ENCODE results near the gene RNF13. TPM values are rescaled to one million over a fixed set of nuclear protein-coding genes. Genes with fewer than 3 reads are reported as not detected.
"Not testable (repeated sequence)": the region's sequence is repeated elsewhere in the genome, so short reads cannot be mapped to it uniquely, and the experiment has no call there.

The RNF13 gene
- total RNA-seq, 1 experiment from 2014 or later = 108 TPM

DNA sequence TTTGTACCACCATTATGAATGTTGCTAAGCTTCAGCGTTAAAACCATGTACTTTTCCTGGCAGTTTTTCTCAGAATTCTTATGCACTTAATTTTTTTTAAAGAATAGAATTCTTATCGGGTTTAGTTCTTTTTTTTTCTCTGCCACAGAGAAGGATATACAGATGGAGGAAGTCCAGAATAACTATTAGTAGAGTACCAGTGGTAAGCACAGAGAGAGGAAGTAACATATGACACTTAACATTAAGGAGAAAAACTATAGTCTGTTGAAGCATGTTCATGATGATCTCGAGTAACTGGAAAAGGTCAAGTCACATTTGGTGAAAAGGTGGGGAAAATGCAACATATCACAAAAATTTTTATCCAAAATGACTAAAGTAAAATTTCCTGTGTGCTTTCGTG, 68.9 kb downstream of the RNF13 start:
- Mint-ChIP-seq H3K36me3 (ENCODE audit: insufficient read depth, unreplicated experiment) (peaks cover 5% of the 10 kb centered on the region), H3K4me1 (ENCODE audit: low read depth, unreplicated experiment) (peaks cover 8% of the 10 kb centered on the region), H3K9me3 (ENCODE audit: low read depth, unreplicated experiment) (peaks cover 5% of the 10 kb centered on the region), H3K27ac (ENCODE audit: unreplicated experiment) (no peak overlapping the region), H3K27me3 (ENCODE audit: unreplicated experiment) (no peaks in the 10 kb centered on the region), H3K4me3 (ENCODE audit: low read depth, unreplicated experiment) (no peak overlapping the region)
- TF ChIP-seq CTCF (IDR thresholded peaks at IDR 0.05; ENCODE audit: unreplicated experiment) = no peak
- no TSS peak for BruUV-seq (replicated peaks)
- no peak for DNase-seq
- CTCF ChIA-PET = no interaction called here
- intact Hi-C loops (cut with micrococcal nuclease; ENCODE audit: unreplicated experiment) = no loop called here

DNA sequence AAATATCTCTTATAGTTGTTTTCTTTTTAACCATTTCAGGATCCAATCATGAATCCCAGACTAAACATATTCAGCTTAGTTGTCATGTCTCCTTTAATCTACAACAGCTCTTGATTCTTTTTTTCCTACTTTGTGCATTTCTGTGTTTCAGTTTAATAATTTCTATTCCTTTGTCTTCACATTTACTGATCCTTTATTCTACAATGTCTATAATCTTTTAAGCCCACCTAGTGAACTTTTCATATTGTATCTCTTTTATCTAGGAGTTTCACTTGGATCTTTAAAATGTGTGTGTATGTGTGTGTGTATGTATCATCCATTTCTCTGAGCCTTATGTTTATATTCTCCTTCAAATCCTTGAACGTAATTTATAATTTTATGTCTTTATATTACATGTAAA, 70.1 kb downstream of the RNF13 start:
- CTCF ChIA-PET = interaction anchor here (0.7 to 1.7 kb wide), 2 partner anchors 13 to 1087 kb away, joined by 3 to 7 read pairs; no protein-coding TSS in a partner anchor

DNA sequence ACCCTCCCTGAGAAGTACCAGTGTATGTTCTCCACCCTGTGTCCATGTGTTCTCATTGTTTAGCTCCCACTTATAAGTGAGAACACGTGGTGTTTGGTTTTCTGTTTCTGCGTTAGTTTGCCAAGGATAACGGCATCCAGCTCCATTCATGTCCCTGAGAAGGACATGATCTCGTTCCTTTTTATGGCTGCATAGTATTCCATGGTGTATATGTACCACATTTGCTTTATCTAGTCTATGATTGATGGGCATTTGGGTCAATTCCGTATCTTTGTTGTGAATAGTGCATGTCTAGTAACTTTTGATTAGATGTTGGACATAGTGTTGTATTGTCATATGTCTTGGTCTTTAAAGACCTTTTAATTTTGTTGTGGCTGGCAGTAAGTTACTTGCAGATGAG, 70.8 kb downstream of the RNF13 start:
- DNase-seq; intact Hi-C loops (cut with micrococcal nuclease; ENCODE audit: unreplicated experiment); H3K36me3 Mint-ChIP-seq (ENCODE audit: insufficient read depth, unreplicated experiment); H3K4me1 Mint-ChIP-seq (ENCODE audit: low read depth, unreplicated experiment); H3K9me3 Mint-ChIP-seq (ENCODE audit: low read depth, unreplicated experiment); BruUV-seq (replicated peaks); H3K27ac Mint-ChIP-seq (ENCODE audit: unreplicated experiment); H3K4me3 Mint-ChIP-seq (ENCODE audit: low read depth, unreplicated experiment); H3K27me3 Mint-ChIP-seq (ENCODE audit: unreplicated experiment): not testable (repeated sequence)
- CTCF ChIA-PET = interaction anchor here (1.7 kb wide), 1 partner anchor 12 kb away, joined by 7 read pairs; no protein-coding TSS in a partner anchor

More for the DNA sequence above, 70.1 kb downstream of the RNF13 start:
- intact Hi-C loops (cut with micrococcal nuclease; ENCODE audit: unreplicated experiment) = no loop called here
- peaks cover 5% of the 10 kb centered on the region for H3K9me3 Mint-ChIP-seq (ENCODE audit: low read depth, unreplicated experiment)
- BruUV-seq (replicated peaks) = no TSS peak
- H3K27ac Mint-ChIP-seq (ENCODE audit: unreplicated experiment) = no peak overlapping the region
- no peak overlapping the region for H3K4me3 Mint-ChIP-seq (ENCODE audit: low read depth, unreplicated experiment)
- H3K4me1 Mint-ChIP-seq (ENCODE audit: low read depth, unreplicated experiment) = peaks cover 8% of the 10 kb centered on the region
- H3K27me3 Mint-ChIP-seq (ENCODE audit: unreplicated experiment) = no peaks in the 10 kb centered on the region
- no peak for TF ChIP-seq CTCF (IDR thresholded peaks at IDR 0.05; ENCODE audit: unreplicated experiment)
- no peak for DNase-seq
- peaks cover 5% of the 10 kb centered on the region for H3K36me3 Mint-ChIP-seq (ENCODE audit: insufficient read depth, unreplicated experiment)

- BruUV-seq (replicated peaks); H3K4me3 Mint-ChIP-seq (ENCODE audit: low read depth, unreplicated experiment); CTCF ChIA-PET; H3K27me3 Mint-ChIP-seq (ENCODE audit: unreplicated experiment); intact Hi-C loops (cut with micrococcal nuclease; ENCODE audit: unreplicated experiment); H3K27ac Mint-ChIP-seq (ENCODE audit: unreplicated experiment); H3K36me3 Mint-ChIP-seq (ENCODE audit: insufficient read depth, unreplicated experiment); DNase-seq; H3K4me1 Mint-ChIP-seq (ENCODE audit: low read depth, unreplicated experiment); H3K9me3 Mint-ChIP-seq (ENCODE audit: low read depth, unreplicated experiment): not testable (repeated sequence)
These were observed 71.8 kb downstream of the RNF13 start for GRCh38 chr3:149884848-149885247.

- no peak overlapping the region for H3K4me3 Mint-ChIP-seq (ENCODE audit: low read depth, unreplicated experiment)
- CTCF ChIA-PET = no interaction called here
- intact Hi-C loops (cut with micrococcal nuclease; ENCODE audit: unreplicated experiment) = loop anchor here (1.0 kb wide), 1 partner anchor 28 kb away; no protein-coding TSS in a partner anchor
- H3K27ac Mint-ChIP-seq (ENCODE audit: unreplicated experiment) = no peak overlapping the region
- no peak for TF ChIP-seq CTCF (IDR thresholded peaks at IDR 0.05; ENCODE audit: unreplicated experiment)
- peak; percentile 7 for DNase-seq
- H3K27me3 Mint-ChIP-seq (ENCODE audit: unreplicated experiment) = no peaks in the 10 kb centered on the region
- BruUV-seq (replicated peaks) = no TSS peak
- peaks cover 5% of the 10 kb centered on the region for H3K36me3 Mint-ChIP-seq (ENCODE audit: insufficient read depth, unreplicated experiment)
- H3K4me1 Mint-ChIP-seq (ENCODE audit: low read depth, unreplicated experiment) = peaks cover 22% of the 10 kb centered on the region
- H3K9me3 Mint-ChIP-seq (ENCODE audit: low read depth, unreplicated experiment) = peaks cover 5% of the 10 kb centered on the region
These were observed 73.9 kb downstream of the RNF13 start for GRCh38 chr3:149886957-149887356.
